ENCODE data around the gene THOP1.

THOP1 gene

DNA sequence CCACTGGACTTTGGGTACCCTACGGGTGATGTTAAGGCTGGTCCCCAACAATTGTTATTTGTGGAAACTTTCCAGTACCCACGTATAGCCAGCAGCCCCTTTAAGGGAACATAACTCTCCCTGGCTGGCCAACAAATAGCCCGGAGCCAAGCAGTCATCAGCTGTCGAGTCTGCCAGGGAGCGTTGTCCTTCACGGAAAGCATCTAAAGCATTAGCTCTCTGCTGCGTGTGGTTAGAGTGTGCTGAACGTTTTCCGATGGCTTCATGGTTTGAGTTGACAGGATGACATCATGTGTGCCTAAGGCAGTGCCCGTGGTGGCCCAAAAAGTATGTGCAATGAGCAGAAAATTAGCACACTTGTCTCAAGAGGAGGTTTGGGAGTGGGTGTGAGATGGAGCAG lies 78.5 kb downstream of the THOP1 start:
- DNase-seq = no peak

Data from NK-92 treated with Interleukin-12 subunit alpha and Interleukin-12 subunit beta, amount 100 ng/mL, for 24 hours (cell line).